ENCODE data around the gene CPXM2.

- TF ChIP-seq CTCF (IDR thresholded peaks at IDR 0.05) (no peak), EZH2 (IDR thresholded peaks at IDR 0.05; ENCODE audit: borderline replicate concordance, insufficient read depth, low read depth, low read length, poor library complexity, severe bottlenecking) (no peak)
Observed at GRCh38 chr10:123744224-123744536, 147.4 kb downstream of the CPXM2 start.
